Left hindlimb (tissue), 1 donor: ENCODE data around the gene GABRD.

Source experiments
- DNase-seq: peaks from one replicate; pipeline ENCODE4 v3.0.0-alpha.2; 2018

GABRD gene

DNA sequence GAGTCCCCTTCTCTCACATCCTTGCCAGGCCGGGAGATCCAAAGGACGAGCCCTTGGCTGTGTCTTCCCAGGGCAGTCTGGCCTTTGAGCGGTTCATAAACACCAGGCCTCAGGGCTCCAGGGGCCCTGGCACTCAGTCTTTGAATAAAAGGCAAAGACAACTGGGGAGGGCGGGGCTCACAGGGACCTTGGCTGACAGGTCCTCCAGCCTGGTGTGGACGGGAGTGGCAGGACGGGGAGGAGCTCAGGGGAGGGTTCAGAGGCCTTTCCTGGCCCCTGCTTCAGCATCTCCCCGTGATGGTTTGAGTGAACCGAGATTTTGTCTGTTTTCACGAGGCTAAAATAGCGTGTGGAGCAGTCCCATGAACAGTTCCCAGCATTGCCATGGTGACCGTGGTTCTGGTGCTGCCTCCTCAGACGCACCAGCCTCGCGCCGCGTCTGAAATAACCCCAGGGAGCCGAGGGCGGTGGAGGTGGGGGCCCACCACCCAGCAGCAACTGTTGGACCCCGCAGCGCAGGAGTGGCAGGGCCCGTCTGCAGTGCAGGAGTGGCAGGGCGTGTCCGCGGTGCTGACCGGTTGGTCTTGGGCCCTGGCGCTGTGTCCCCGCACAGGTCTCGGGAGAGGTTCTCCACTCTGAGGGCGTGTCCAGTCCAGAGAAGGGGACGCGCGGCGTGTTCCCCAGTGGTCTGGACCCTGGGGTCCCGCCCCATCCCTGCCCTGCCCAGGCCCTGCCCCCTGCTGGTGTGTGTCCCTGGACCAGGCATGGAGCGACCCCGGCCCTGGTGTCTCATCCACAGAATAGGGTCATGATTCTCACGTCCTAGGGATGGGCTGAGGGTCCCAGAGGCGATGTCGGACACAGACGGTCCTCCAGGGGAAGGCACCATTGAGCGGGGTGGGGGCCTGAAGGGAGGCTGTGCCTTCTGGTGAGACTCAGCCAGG, 24.0 kb downstream of the GABRD start:
- DNase-seq: peak; percentile 30

DNA sequence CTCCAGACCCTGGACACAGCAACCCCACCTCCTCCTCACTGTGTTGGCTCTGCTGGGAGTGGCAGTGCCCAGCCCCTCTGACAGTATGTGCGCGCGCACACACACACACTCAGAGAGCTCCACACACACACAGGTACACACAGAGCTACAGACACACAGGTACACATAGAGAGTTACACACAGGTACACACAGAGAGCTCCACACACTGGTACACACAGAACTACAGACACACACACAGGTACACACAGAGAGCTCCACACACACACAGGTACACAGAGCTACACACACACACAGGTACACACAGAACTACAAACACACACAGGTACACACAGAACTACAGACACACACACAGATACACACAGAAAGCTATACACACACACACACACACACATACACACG, 24.7 kb downstream of the GABRD start:
- no peak for DNase-seq

DNA sequence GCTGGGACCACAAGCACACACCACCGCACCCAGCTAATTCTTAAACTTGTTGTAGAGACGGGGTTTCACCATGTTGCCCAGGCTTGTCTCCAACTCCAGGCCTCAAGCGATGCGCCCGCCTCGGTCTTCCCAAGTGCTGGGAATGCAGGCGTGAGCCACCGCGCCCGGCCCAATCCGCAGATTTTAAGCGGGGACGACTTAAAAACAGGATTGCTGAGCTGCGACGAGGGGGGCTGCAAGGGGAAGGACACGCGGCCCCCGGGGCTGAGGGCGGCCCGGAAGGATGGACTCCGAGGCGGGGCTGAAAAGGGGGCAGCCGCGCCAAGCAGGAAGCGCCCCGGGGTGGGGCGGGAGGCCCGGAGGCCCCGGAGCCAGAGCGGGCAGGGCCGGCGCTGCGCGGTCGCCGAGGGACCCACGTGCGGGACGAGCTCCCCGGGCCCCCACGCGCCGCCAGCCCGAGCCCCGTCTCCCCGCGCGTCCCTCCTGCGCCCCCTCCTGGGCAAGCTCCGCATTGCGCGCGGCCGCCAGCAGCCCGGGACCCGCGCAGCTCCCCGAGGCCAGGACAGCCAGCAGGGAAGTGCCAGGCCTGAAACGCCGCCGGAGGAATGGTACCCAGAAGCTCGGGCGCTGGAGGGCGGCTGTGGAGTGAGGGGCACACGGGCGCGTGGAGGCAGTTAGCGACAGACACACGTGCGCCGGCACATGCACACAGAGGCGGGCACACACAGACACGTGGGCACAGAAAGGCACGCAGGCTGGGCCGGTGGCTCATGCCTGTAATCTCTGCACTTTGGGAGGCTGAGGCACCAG, 25.6 kb downstream of the GABRD start:
- DNase-seq: peak; percentile 82

DNA sequence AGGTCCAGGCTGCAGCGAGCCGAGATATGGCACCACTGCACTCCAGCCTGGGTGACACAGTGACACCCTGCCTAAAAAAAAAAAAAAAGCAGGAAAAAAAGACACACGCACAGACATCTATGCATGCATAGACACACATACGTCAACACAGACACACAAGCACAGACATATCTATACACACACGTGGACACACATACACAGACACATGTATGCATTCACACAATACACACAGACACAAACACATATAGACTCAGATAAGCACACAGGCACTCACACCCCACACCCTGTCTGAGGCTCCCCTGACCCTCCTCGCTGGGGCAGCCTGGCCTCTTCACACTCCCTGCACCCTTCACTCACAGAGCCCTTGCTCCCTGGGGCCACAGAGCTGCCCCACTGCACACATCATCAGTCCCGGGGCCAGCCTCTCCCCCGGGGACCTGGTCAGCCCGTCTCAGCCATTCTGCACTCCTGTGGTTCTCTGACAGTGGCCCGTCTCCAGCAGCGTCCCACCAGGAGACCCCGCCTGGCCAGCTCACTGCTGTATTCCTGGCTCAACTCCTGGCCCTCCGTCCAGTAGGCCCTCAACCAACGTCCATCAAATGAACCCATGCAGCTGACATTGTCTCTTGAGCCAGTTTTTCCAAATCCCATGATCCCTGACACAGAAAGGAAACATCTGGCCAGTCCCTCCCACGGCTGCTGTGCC, 26.5 kb downstream of the GABRD start:
- peak; percentile 22 for DNase-seq

DNA sequence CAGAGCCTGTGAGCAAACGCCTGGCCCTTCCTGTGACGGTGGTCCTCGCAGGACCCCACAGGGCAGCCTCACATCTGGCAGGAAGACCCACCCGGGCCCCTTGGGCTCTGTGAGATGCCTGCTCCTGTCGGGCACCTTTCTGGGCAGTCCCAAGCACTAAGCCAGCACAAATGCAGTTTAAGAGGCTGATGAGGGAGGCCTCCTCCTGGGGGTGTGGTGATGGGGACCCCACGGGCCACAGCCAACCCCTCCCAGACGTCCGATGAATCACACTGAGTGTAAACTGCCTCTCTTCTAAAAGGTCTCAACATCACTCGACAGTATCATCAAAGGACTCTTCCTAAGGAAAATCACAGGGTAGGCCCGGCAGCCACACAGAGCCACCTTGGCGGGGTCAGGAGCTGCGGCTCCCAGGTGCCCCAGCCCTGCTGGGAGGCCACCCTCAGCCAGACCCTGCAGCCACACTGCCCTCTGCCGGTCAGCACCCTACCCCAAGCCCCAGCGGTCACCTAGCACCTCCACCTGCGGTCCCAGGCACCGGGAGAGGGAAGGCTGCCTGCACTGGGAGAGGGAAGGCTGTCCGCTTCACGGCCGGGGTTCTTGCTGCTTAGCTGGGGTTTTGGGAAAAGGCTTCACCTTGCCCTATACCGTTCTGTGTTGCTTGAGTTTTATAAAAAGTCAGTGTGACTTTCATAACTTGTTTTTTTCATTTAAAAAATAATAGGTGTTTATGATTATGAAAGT, 27.2 kb downstream of the GABRD start:
- no peak for DNase-seq

DNA sequence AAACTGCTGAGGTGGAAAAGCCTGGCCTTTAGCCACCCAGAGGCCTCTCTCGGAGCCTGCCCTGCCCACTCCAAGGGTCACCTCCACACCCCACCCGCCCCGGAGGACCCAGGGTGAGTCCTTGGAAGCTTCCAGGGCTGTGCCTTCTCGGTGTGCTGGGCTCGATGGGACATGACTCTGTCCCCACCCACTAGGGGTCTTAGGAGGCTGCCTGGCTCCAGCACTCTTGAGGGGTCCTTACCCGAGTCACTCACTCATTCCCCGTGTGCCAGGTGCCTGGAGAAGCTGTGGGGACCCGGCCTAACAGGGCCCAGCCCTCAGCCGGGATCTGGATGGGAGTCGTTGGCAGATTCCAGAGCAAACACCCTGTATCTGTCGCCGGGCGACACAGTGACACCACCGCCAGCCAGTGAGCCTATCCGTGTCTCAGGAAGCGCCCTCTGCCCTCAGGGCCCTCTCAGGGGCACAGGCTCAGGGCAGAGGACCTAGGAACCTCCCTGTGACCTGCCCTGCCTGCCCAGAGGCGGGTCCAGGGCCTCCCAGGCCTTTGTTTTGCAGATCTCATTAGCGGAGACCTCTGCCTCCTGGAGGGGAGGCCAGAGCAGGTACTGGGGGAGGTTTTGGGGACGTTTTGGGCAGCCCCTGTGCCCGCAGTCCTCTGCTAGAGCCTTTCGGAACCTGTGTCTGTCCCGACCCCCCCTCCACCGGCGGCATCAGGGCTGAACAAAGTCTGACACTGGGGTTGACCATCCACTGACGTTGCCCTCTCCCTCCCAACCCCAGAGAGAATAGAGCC, 28.0 kb downstream of the GABRD start:
- DNase-seq: no peak

DNA sequence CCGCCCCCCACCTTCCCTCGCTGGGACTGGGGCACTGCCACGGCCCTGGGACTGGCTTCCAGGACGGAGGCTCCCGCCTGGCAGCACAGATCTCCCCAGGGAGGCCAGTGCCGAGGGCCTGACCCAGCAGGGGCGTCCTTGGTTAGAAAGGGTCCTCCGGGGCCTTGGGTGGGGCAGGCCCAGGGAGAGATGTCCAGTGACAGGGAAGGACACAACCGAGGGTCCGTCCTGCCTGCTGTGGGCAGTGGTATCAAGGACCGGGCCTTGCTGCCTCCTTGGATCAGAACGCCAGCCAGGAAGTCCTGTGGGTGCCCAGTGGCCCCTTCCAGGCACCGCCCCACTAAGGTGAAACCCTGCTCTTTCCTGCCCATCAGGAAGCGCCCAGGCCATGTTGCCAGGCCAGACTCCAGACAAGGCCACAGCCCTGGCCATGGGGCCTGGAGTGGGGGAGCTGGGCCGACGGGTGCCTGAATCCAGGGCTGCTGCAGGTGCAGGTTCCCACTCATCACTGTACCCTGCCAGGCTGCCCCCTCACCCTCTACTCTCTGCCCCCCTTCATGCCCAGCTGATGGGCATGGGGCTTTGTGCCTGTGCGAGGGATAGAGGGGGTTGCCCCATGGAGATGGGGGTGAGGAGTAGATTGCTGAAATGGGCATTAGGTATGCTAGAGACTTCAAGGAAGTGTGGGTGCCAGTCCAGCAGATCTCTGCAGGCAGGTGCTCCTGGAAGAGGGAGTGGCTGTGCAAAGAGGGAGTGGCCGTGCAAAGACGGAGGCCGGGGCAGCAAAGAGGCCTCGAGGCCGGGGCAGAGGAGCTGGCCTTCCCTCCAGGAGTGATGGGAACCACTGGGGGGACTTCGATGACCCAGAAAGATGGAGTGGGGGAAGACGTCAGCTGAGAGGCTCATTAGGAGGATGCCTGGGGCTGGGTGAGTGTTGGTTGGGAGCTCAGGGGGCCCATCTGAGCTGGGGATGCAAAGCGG, 28.9 kb downstream of the GABRD start:
- no peak for DNase-seq

DNA sequence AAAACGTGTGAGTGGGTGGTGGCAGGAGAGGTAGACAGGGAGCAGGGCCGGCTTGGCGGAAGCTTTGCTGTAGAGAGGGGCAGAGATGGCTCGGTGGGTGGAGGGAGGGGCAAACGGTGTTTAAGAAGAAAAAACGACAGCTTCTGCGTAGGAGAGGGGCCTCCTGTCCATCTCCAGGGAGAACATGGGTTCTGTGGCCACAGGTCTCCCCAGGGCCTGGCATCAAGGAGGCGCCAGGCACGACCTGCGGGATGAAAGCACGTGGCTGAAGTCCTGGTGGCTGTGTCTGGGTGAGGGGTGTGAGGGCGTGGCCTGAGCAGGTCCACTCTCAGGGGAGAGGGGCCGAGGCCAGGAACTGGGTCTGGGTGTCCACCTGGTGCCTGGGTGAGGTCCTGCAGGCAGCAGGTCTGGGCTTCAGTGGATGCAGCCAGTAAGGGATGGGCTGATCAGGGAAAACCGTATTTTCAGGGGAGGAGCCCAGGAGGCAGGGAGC, 30.1 kb downstream of the GABRD start:
- DNase-seq: peak; percentile 9

DNA sequence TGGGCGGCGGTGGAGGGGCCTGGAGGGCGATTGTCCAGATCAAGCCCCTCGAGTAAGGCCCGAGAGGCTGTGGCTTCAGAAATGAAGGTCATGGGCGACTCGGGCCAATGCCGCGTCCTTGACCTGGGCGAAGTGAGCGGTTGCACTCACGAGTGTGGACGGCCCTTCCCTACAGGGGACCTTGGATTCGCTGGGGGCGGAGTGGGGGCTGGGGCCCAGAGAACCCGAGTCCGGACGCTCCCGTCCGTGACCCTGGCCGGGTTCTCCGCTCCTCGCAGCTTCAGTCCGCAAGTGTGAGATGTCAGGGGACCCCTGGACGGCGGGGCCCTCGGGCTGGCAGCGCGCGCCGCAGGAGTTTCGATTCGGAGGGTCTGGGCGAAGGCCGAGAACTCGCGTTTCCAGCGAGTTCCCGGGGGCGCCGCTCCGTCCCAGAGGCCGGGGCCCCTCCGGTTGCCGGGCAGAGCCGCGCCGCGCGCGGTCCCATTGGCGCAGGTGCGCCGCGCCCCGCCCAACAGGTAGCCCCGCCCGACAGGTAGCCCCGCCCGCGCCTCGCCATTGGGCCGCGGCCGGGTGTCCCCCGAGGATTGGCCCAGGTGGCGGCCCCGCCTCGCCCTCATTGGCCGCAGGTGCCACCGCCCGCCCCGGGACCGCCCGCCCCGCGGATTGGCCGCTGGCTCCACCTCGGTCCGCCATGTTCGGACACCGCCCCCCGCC, 30.7 kb downstream of the GABRD start, which contains the start of gene PRKCZ:
TSS of gene PRKCZ (plus strand) at position 694 of the 714 bp plus-strand sequence. CDS start 220 bp downstream, outside the sequence.
- peak; percentile 74 for DNase-seq

DNA sequence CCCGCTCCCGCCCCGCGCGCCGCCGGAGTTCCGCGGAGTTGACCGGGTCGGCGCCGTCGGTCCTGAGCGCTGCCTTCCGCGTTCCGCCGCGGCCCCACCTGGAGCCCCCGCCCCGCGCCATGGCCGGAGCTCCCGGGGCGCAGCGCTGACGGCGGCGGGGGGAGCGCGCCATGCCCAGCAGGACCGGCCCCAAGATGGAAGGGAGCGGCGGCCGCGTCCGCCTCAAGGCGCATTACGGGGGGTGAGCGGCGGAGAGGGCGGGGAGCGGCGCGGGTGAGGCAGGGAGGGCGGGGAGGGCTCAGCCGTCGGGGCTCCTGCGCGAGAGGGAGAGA, 31.3 kb downstream of the GABRD start:
- no peak for DNase-seq

DNA sequence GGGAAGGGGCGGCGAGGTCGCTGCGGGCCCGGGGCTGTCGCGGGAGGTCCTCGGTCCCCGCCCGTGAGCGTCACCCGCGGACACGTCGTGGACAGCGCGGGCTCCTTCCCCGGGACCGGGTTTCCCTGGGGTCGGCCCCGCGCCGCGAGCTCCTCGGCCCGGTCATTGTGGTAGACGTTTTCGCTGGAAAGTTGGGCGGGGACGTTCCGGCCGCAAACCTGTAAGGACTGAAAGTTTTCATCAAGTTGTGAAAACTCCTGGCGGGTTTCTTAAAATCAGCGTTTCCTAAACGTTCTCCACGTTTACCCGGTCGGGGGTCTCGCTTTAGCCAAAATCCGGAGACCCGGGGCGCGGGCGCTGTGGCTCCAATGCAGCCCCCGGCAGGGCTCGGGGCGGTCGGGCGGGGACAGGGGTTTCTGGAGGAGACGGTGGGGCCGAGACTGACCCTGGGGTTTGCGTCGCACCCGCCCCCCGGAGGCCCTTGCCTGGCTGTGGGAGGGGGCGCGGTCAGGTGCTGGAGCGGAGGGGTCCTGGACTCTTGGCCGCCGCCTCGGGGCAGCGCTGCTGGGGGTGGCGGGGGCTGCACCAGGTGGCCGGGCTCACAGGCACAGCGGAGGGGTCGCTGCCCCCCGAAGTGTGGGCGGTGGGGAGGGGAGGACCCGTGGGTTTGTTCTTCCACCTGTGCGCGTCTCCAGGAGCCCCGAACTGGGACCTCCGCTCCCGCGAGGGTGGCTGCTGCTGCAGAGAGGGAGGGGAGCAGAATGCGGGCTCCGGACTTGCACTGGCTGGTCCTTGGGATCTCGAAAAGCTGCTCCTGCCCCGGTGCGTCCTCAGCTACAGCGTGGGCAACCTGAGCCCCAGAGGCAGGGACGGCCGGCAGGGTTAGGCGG, 31.9 kb downstream of the GABRD start:
- no peak for DNase-seq

DNA sequence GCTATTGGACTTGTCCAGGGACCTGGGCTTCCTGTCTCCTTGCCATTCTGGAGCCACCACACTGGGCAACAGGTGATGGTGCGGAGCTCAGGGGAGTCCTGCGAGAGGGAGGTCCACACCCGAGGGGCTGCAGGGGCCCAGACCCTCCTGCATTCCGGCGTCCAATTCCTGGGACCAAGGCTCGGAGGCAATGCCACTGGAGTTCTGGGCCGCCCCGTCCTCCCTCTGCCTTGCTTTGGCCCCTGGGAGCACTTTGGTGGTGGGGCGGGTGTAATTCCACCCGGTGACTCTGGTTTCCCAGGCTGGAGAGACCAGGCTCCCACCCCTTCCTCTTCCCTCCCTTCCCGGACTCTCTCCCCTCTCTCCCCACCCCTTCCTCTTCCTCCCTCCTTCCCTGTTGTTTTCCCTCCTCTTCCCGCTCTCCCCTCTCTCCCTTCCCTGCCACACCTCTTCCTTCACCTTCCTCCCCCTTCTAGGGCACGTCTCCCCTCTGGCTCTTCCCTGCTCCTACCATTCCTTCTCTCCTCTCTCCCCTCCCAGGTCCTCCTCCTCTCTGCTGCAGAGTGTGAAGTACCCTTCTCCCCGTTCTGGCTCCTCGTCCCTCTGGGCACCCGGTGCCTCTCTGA, 33.0 kb downstream of the GABRD start:
- DNase-seq: no peak

DNA sequence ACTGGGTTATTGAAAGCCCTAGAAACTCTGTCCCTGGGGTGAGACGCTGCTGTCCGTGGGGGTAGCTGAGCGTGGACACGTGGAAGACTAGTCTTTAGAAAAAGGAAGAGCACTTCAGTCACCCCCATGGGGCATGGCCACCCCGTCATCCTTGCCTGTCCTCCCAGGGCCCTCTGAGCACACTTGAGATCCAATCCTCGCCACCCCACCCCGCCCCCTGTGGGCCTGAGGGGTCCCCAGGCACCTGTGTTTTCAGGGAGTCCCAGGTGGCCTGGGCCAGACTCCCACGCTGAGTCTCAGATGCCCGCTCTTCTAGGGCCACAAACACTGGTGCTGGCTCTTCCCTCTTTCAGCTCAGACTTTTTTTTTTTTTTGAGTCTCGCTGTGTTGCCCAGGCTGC, 33.6 kb downstream of the GABRD start:
- no peak for DNase-seq

DNA sequence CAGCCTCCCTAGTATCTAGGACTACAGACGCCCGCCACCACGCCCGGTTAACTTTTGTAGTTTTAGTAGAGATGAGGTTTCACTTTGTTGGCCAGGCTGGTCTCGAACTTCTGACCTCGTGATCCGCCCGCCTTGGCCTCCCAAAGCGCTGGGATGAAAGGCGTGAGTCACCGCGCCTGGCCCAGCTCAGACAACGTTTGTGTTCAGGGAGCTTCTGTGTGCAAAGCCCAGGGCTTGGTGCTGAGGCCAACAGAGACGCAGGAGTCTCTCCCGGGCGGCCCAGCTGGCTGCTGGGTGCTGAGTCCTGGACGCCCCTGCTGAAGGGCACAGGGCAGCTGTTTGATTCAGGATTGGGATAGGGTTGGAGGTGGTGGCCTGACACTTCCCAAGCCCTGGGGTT, 34.1 kb downstream of the GABRD start:
- DNase-seq: no peak

DNA sequence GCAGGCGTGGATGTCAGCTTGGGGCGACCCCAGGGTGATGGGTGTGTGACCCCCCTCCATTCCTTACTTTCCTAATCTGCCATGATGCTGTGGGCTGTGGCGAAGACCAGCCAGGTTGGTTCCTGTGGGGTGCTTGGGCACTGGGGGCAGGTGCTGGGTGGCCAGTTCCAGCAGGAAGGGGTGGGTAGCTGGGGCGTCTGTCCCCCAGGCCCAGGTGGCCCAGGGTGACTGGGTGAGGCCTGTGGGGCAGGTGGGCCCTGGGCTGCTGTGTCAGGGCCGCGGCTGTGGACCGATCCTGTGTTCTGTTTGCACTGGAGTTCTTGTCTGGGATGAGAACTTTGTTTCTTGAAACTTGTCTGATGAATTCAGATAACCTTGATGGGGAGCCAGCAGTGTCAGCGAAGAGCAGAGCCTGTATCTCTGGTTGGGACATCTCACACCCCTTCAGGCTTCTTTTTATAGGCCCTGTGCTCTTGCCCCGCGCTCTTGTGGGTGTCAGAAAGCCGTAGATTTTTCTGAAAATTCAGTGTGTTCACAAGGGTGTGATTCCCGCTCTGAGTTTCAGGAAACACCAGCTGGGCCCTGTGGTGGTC, 34.7 kb downstream of the GABRD start:
- DNase-seq: peak; percentile 16

DNA sequence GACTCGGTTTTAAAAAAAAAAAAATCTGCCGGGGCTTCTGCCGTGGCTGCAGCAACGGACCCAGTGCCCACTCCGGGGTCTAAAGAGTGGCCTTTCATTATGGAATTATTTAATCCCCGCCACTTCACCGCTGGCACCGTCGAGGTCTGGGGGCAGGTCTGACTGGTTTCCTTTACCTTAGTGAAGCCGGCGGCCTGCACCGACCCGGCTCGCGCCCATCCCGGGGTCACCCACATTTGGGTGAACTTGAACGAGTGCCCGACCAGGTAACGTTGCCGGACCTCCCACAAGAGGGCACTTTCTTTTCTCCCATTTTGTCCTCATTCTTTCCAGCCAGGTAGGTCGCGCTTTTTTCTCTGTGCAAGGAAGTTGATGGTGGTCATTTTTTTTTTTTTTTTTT, 35.4 kb downstream of the GABRD start:
- DNase-seq: no peak

DNA sequence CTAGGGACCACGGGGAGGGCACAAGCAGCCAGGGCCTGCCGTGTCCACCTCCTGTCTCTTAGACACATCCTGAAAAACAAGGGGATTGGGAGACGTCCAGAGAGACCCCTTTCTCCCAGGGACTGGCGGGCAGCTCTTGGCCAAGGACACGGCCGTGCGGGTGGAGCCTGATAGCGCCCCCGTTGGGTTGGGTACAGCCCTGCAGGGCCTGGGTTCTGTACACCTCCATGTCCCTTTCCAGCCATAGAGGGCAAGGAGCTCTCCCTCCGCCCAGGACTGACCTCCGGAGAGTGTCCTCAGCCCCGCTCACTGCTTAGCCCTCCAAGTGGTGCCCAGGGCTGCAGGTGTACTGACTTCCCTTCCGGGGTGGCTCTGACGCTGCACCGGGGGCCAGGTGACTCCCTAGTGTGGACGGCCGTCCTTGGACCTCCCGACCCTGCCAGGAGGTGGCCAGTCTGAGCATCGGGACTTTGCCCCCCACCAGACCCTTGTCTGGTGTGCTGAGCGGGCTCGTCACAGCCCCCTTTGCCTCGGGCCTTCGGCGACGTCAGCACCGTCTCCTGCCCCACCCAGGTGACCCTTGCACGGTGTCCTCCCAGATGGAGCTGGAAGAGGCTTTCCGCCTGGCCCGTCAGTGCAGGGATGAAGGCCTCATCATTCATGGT, 36.9 kb downstream of the GABRD start:
- DNase-seq: peak; percentile 19
